GM23338 (cell line): ENCODE results near the gene MAP1LC3A.

Experiments used
- CREB1 ChIP-seq: fragments of 250-450 bp; sonication (Bioruptor Pico); IDR thresholded peaks from 2 replicates; pipeline ENCODE4 v1.5.0; 2020; ENCODE audit warnings: low read depth, mild to moderate bottlenecking, moderate library complexity
- EZH2 ChIP-seq: fragments of 200-600 bp; sonication (generic); IDR thresholded peaks from one replicate; pipeline ENCODE4 v1.8.0; 2017; ENCODE audit warnings: antibody characterized with exemption, mild to moderate bottlenecking, low read depth; ENCODE audit not compliant: unreplicated experiment
- EZH2phosphoT487 ChIP-seq: fragments of 200-600 bp; sonication (generic); IDR thresholded peaks from one replicate; pipeline ENCODE4 v1.8.1; 2018; ENCODE audit warnings: antibody characterized with exemption; ENCODE audit not compliant: unreplicated experiment
- JUNB ChIP-seq: IDR thresholded peaks from one replicate; pipeline ENCODE4 v1.6.1; 2016; ENCODE audit warnings: antibody characterized with exemption; ENCODE audit not compliant: unreplicated experiment
- NANOG ChIP-seq: IDR thresholded peaks from 2 replicates; pipeline ENCODE4 v1.6.1; 2016; ENCODE audit warnings: antibody characterized with exemption, borderline replicate concordance
- POLR2AphosphoS5 ChIP-seq: IDR thresholded peaks from 2 replicates; pipeline ENCODE4 v1.6.1; 2016; ENCODE audit warnings: antibody characterized with exemption, low read depth
- TF ChIP-seq, protein P1 (sequence below), 2 experiments: fragments of 200-600 bp in 1 of 2; sonication (generic) in 1 of 2; conservative IDR thresholded peaks; 2 replicates each; pipeline versions ENCODE4 v1.5.1 to v1.6.1; 2016 to 2017; ENCODE audit warnings: antibody characterized with exemption in 2 of 2, low read depth in 2 of 2, mild to moderate bottlenecking in 2 of 2, moderate library complexity in 1 of 2
- TF ChIP-seq, protein P2 (sequence below): IDR thresholded peaks from one replicate; pipeline ENCODE4 v1.6.1; 2018; ENCODE audit warnings: antibody characterized with exemption; ENCODE audit not compliant: unreplicated experiment

- TF ChIP-seq, protein P1, sequence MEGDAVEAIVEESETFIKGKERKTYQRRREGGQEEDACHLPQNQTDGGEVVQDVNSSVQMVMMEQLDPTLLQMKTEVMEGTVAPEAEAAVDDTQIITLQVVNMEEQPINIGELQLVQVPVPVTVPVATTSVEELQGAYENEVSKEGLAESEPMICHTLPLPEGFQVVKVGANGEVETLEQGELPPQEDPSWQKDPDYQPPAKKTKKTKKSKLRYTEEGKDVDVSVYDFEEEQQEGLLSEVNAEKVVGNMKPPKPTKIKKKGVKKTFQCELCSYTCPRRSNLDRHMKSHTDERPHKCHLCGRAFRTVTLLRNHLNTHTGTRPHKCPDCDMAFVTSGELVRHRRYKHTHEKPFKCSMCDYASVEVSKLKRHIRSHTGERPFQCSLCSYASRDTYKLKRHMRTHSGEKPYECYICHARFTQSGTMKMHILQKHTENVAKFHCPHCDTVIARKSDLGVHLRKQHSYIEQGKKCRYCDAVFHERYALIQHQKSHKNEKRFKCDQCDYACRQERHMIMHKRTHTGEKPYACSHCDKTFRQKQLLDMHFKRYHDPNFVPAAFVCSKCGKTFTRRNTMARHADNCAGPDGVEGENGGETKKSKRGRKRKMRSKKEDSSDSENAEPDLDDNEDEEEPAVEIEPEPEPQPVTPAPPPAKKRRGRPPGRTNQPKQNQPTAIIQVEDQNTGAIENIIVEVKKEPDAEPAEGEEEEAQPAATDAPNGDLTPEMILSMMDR (conservative IDR thresholded peaks at IDR 0.05; ENCODE audit: low read depth in 2 of 2): no peak
- TF ChIP-seq EZH2 (no peak), JUNB (no peak), NANOG (no peak), EZH2phosphoT487 (no peak), POLR2AphosphoS5 (no peak), CREB1 (CRISPR knock-in tag) (no peak)
- TF ChIP-seq, protein P2, sequence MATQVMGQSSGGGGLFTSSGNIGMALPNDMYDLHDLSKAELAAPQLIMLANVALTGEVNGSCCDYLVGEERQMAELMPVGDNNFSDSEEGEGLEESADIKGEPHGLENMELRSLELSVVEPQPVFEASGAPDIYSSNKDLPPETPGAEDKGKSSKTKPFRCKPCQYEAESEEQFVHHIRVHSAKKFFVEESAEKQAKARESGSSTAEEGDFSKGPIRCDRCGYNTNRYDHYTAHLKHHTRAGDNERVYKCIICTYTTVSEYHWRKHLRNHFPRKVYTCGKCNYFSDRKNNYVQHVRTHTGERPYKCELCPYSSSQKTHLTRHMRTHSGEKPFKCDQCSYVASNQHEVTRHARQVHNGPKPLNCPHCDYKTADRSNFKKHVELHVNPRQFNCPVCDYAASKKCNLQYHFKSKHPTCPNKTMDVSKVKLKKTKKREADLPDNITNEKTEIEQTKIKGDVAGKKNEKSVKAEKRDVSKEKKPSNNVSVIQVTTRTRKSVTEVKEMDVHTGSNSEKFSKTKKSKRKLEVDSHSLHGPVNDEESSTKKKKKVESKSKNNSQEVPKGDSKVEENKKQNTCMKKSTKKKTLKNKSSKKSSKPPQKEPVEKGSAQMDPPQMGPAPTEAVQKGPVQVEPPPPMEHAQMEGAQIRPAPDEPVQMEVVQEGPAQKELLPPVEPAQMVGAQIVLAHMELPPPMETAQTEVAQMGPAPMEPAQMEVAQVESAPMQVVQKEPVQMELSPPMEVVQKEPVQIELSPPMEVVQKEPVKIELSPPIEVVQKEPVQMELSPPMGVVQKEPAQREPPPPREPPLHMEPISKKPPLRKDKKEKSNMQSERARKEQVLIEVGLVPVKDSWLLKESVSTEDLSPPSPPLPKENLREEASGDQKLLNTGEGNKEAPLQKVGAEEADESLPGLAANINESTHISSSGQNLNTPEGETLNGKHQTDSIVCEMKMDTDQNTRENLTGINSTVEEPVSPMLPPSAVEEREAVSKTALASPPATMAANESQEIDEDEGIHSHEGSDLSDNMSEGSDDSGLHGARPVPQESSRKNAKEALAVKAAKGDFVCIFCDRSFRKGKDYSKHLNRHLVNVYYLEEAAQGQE: no peak
Measured at GRCh38 chr20:34585019-34585418, 26.5 kb downstream of the MAP1LC3A start.
